ENCODE data around the gene LINS1. TPM values are rescaled to one million over a fixed set of nuclear protein-coding genes. Genes with fewer than 3 reads are reported as not detected.

The LINS1 gene
- total and polyA plus RNA-seq, 2 experiments from 2014 or later: 11.7 to 15.4 TPM

DNA sequence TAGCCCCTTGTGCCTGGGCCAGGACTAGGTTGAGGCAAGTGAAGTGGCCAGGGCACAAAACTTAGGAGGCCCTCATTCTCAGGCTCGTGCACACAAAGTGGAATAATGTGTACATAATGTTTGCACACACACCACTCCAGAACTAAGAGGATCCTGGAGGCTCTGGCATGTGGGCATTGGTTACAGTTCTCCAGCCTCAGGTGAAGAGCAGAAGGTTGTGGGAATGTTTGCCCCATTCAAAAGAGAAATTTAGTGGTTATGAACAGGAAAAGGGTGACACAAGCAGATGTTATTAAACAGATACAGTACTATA lies 31.7 kb upstream of the LINS1 start:
- TF ChIP-seq ZNF114 (CRISPR knock-in tag; IDR thresholded peaks at IDR 0.05) (no peak), STAT1 (IDR thresholded peaks at IDR 0.05; ENCODE audit: unreplicated experiment) (no peak)
- Histone ChIP-seq H3K79me2 (replicated peaks; ENCODE audit: insufficient read depth) (peaks cover 60% of the 10 kb centered on the region), H4K20me1 (replicated peaks; ENCODE audit: insufficient read depth) (peaks cover 4% of the 10 kb centered on the region), H3K9me2 (ENCODE audit: insufficient read depth) (no peaks in the 10 kb centered on the region), H3K36me3 (ENCODE audit: insufficient read depth) (no peaks in the 10 kb centered on the region), H2AFZ (no peak overlapping the region), H3K4me3 (no peak overlapping the region), H3K4me1 (ENCODE audit: insufficient read depth) (peaks cover 19% of the 10 kb centered on the region), H3K27ac (ENCODE audit: low read depth) (no peak overlapping the region), H3K4me2 (no peak overlapping the region), H3K27me3 (ENCODE audit: insufficient read depth) (no peaks in the 10 kb centered on the region), H3F3A (replicated peaks; ENCODE audit: low read depth) (no peaks in the 10 kb centered on the region)
- no peaks in the 10 kb centered on the region for H3K27me3 Mint-ChIP-seq (ENCODE audit: insufficient read depth, low read depth, poor library complexity)
- H3K4me1 Mint-ChIP-seq: peaks cover 47% of the 10 kb centered on the region
- H3K36me3 Mint-ChIP-seq (ENCODE audit: low read depth): peaks cover 9% of the 10 kb centered on the region; the same call in 2 of the 3 replicates
- no peaks in the 10 kb centered on the region for H3K9me3 Mint-ChIP-seq
- ATAC-seq: no peak
- H3K4me3 Mint-ChIP-seq: no peak overlapping the region
- DNase-seq (ENCODE audit: low spot score): no peak
- no peak overlapping the region for H3K27ac Mint-ChIP-seq

GRCh38 chr15:100631831-100632230 lies 29.8 kb upstream of the LINS1 start:
- H3K36me3 ChIP-seq (ENCODE audit: insufficient read depth): no peaks in the 10 kb centered on the region
- peaks cover 41% of the 10 kb centered on the region for H3K79me2 ChIP-seq (replicated peaks; ENCODE audit: insufficient read depth)
- no peaks in the 10 kb centered on the region for H3K9me2 ChIP-seq (ENCODE audit: insufficient read depth)
- no peaks in the 10 kb centered on the region for H3K9me3 Mint-ChIP-seq
- ATAC-seq: no peak
- no peak overlapping the region for H2AFZ ChIP-seq
- H3K36me3 Mint-ChIP-seq (ENCODE audit: low read depth): peaks cover 9% of the 10 kb centered on the region; the same call in 2 of the 3 replicates
- H3F3A ChIP-seq (replicated peaks; ENCODE audit: low read depth): no peaks in the 10 kb centered on the region
- H3K27ac Mint-ChIP-seq: 0 out of 2 replicates have a peak overlapping the region, but pooled peaks have one; percentile 27
- no peak for DNase-seq (ENCODE audit: low spot score)
- peaks cover 37% of the 10 kb centered on the region for H3K4me1 Mint-ChIP-seq
- peaks cover 19% of the 10 kb centered on the region for H3K4me1 ChIP-seq (ENCODE audit: insufficient read depth)
- peaks cover 4% of the 10 kb centered on the region for H4K20me1 ChIP-seq (replicated peaks; ENCODE audit: insufficient read depth)
- H3K27me3 ChIP-seq (ENCODE audit: insufficient read depth): no peaks in the 10 kb centered on the region
- no peaks in the 10 kb centered on the region for H3K27me3 Mint-ChIP-seq (ENCODE audit: insufficient read depth, low read depth, poor library complexity)
- no peak overlapping the region for H3K4me2 ChIP-seq
- no peak overlapping the region for H3K4me3 ChIP-seq
- H3K4me3 Mint-ChIP-seq: no peak overlapping the region
- H3K27ac ChIP-seq (ENCODE audit: low read depth): no peak overlapping the region
- TF ChIP-seq POLR2AphosphoS5 (IDR thresholded peaks at IDR 0.05; ENCODE audit: low read depth) (no peak), EZH2phosphoT487 (IDR thresholded peaks at IDR 0.05; ENCODE audit: unreplicated experiment) (no peak), CTCF (conservative IDR thresholded peaks at IDR 0.05; ENCODE audit: low read depth in 2 of 2) (no peak), STAT1 (IDR thresholded peaks at IDR 0.05; ENCODE audit: unreplicated experiment) (no peak), ZNF114 (CRISPR knock-in tag; IDR thresholded peaks at IDR 0.05) (no peak), REST (IDR thresholded peaks at IDR 0.05; ENCODE audit: unreplicated experiment) (no peak), CREB1 (CRISPR knock-in tag; IDR thresholded peaks at IDR 0.05; ENCODE audit: low read depth) (no peak), JUNB (IDR thresholded peaks at IDR 0.05; ENCODE audit: unreplicated experiment) (no peak), ETS1 (IDR thresholded peaks at IDR 0.05) (no peak), NANOG (IDR thresholded peaks at IDR 0.05; ENCODE audit: borderline replicate concordance) (no peak), EZH2 (IDR thresholded peaks at IDR 0.05; ENCODE audit: low read depth, unreplicated experiment) (no peak), ZNF331 (CRISPR knock-in tag; IDR thresholded peaks at IDR 0.05; ENCODE audit: low read depth) (no peak)
